Upper lobe of left lung (tissue), 4 donors: Measurements from ENCODE around the gene RBM39.

ENCODE experiments used
- CTCF ChIP-seq, 6 experiments: fragments of 450-650 bp in 4 of 6; fragments of 200-600 bp in 2 of 6; sonication (generic) in 2 of 6; IDR thresholded peaks; one replicate each; pipeline ENCODE4 v1.5.1; 2016 to 2019; ENCODE audit warnings: antibody characterized with exemption in 6 of 6
- POLR2AphosphoS5 ChIP-seq, 2 donors: sonication (generic); formaldehyde crosslinking; IDR thresholded peaks; one replicate each; pipeline ENCODE4 v1.5.1; 2017; ENCODE audit warnings: antibody characterized with exemption in 2 of 2

GRCh38 chr20:35710039-35710438 lies 32.0 kb downstream of the RBM39 start:
- no peak for TF ChIP-seq CTCF (IDR thresholded peaks at IDR 0.05)
- no peak for TF ChIP-seq POLR2AphosphoS5 (IDR thresholded peaks at IDR 0.05)
